ENCODE measurements around the gene ANKIB1. TPM values are rescaled to one million over a fixed set of nuclear protein-coding genes. Genes with fewer than 3 reads are reported as not detected.

Gene ANKIB1
- total RNA-seq, 1 donor from 2014 or later = 77.7 TPM

GRCh38 chr7:92422926-92423325 is 177.2 kb downstream of the ANKIB1 start:
- H3K27ac Mint-ChIP-seq (ENCODE audit: unreplicated experiment) = no peak overlapping the region
- H3K36me3 Mint-ChIP-seq (ENCODE audit: unreplicated experiment) = no peaks in the 10 kb centered on the region
- H3K9me3 Mint-ChIP-seq (ENCODE audit: unreplicated experiment) = peaks cover 1% of the 10 kb centered on the region
- no peak for DNase-seq
- no peak overlapping the region for H3K4me3 Mint-ChIP-seq (ENCODE audit: unreplicated experiment)
- no peak for TF ChIP-seq CTCF (IDR thresholded peaks at IDR 0.05; ENCODE audit: partially characterized antibody, unreplicated experiment)
- H3K27me3 Mint-ChIP-seq (ENCODE audit: unreplicated experiment) = no peaks in the 10 kb centered on the region
- no peaks in the 10 kb centered on the region for H3K4me1 Mint-ChIP-seq (ENCODE audit: low read depth, unreplicated experiment)

DNA sequence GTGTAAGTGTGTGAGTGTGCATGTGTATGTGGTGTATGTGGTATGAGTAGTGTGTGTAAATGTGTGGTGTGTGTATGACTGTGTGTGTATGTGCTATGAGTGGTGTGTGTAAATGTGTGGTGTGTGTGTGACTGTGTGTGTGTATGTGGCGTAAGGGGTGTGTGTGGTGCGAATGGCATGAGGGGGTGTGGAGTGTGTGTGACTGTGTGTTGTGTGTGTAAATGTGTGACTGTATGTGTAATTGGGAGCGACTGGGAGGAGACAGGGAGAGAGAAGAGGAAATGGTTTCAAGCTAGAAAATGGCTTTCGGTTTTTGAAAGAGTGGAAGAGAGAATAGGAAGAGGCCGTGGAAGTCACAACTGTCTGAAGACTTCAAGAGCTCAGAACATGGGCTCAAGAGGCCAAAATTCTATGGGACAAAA is 177.9 kb downstream of the ANKIB1 start:
- TF ChIP-seq CTCF (IDR thresholded peaks at IDR 0.05; ENCODE audit: partially characterized antibody, unreplicated experiment) = no peak
- no peak for DNase-seq
- Mint-ChIP-seq H3K36me3 (ENCODE audit: unreplicated experiment) (no peaks in the 10 kb centered on the region), H3K27ac (ENCODE audit: unreplicated experiment) (peak overlapping the region; percentile 2), H3K4me3 (ENCODE audit: unreplicated experiment) (peak overlapping the region; percentile 71), H3K4me1 (ENCODE audit: low read depth, unreplicated experiment) (no peaks in the 10 kb centered on the region), H3K9me3 (ENCODE audit: unreplicated experiment) (peaks cover 1% of the 10 kb centered on the region), H3K27me3 (ENCODE audit: unreplicated experiment) (peaks cover 2% of the 10 kb centered on the region)

DNA sequence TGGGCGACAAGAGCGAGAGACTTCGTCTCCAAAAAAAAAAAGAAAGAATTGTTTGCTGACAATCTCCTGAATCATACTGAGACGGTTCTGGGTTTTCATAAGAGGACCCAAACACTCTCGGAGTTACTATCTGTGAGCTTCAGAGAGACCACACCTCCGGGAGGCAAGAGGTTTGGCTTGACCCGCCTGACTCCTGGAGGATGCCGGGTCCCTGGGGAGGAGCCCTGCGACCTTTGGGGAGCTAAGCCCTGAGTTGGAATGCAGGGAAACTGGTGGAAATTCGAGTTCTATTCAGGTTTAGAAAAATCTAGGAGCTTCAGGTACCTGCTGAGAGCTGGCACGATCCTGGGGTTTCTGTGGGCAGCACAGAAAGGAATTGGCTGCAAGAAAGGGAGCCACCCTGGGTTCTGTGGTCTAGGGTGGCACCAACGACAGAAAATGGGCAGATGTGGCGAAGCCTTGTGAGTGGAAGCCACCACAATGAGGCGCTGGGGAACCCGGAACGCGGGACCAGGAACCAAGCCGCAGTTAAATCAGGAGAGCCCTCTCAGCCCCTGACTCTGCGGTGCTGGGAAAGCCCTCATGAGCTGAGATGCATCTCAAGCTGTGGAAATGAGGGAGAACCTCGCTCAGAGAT is 179.7 kb downstream of the ANKIB1 start:
- TF ChIP-seq CTCF (IDR thresholded peaks at IDR 0.05; ENCODE audit: partially characterized antibody, unreplicated experiment) = no peak
- DNase-seq = no peak
- Mint-ChIP-seq H3K27me3 (ENCODE audit: unreplicated experiment) (peaks cover 3% of the 10 kb centered on the region), H3K4me3 (ENCODE audit: unreplicated experiment) (no peak overlapping the region), H3K36me3 (ENCODE audit: unreplicated experiment) (no peaks in the 10 kb centered on the region), H3K27ac (ENCODE audit: unreplicated experiment) (no peak overlapping the region), H3K9me3 (ENCODE audit: unreplicated experiment) (peaks cover 1% of the 10 kb centered on the region), H3K4me1 (ENCODE audit: low read depth, unreplicated experiment) (no peaks in the 10 kb centered on the region)

DNA sequence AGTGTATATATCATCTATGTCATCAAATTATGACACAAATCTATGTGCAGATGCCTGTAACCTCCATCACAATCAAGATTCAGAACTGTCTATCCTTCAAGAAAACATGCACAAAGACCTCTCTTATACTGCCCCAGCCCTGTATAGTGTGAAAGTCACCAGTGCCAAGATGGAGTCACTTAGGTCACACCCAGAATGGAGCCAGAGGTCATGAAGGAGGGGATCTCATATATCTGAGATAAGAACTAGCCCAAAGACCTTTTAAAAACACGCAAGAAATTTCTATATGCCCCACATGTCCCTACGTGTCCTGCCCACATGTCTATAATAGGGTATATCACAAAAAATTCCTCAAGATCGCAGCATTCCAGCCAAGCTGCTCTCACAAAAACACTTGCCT is 181.4 kb downstream of the ANKIB1 start:
- no peak for DNase-seq
- H3K4me1 Mint-ChIP-seq (ENCODE audit: low read depth, unreplicated experiment) = no peaks in the 10 kb centered on the region
- H3K4me3 Mint-ChIP-seq (ENCODE audit: unreplicated experiment) = no peak overlapping the region
- peaks cover 1% of the 10 kb centered on the region for H3K9me3 Mint-ChIP-seq (ENCODE audit: unreplicated experiment)
- peaks cover 3% of the 10 kb centered on the region for H3K27me3 Mint-ChIP-seq (ENCODE audit: unreplicated experiment)
- H3K27ac Mint-ChIP-seq (ENCODE audit: unreplicated experiment) = no peak overlapping the region
- no peak for TF ChIP-seq CTCF (IDR thresholded peaks at IDR 0.05; ENCODE audit: partially characterized antibody, unreplicated experiment)
- no peaks in the 10 kb centered on the region for H3K36me3 Mint-ChIP-seq (ENCODE audit: unreplicated experiment)

GRCh38 chr7:92432299-92432946 is 186.6 kb downstream of the ANKIB1 start:
- TF ChIP-seq CTCF (IDR thresholded peaks at IDR 0.05; ENCODE audit: partially characterized antibody, unreplicated experiment) = no peak
- H3K36me3 Mint-ChIP-seq (ENCODE audit: unreplicated experiment) = no peaks in the 10 kb centered on the region
- peaks cover 3% of the 10 kb centered on the region for H3K27me3 Mint-ChIP-seq (ENCODE audit: unreplicated experiment)
- no peak overlapping the region for H3K27ac Mint-ChIP-seq (ENCODE audit: unreplicated experiment)
- no peak for DNase-seq
- peaks cover 2% of the 10 kb centered on the region for H3K9me3 Mint-ChIP-seq (ENCODE audit: unreplicated experiment)
- H3K4me1 Mint-ChIP-seq (ENCODE audit: low read depth, unreplicated experiment) = no peaks in the 10 kb centered on the region
- no peak overlapping the region for H3K4me3 Mint-ChIP-seq (ENCODE audit: unreplicated experiment)
